SK-N-MC (cell line): Measurements from ENCODE around the gene SEMA4B.

Source experiments
- DNase-seq: peaks from one replicate; pipeline ENCODE4 v3.0.0-alpha.2; 2011; ENCODE audit warnings: low read depth, low spot score
- H3K27ac ChIP-seq: fragments of 200-600 bp; sonication (generic); 2 replicates; pipeline ENCODE4 v1.5.1; 2016; ENCODE audit warnings: mixed run types
- H3K36me3 ChIP-seq: fragments of 200-600 bp; sonication (generic); 2 replicates; pipeline ENCODE4 v1.6.1; 2017; ENCODE audit warnings: antibody characterized with exemption, low read length, mixed read lengths; ENCODE audit not compliant: insufficient read depth
- H3K4me3 ChIP-seq: fragments of 200-600 bp; sonication (generic); 2 replicates; pipeline ENCODE4 v1.5.1; 2016
- H3K9ac ChIP-seq: fragments of 200-600 bp; sonication (generic); 2 replicates; pipeline ENCODE4 v1.8.0; 2017; ENCODE audit warnings: mixed run types, mixed read lengths; ENCODE audit not compliant: insufficient read length
- H3K9me3 ChIP-seq: fragments of 200-600 bp; sonication (generic); 2 replicates; pipeline ENCODE4 v1.6.1; 2017; ENCODE audit warnings: low read depth, mild to moderate bottlenecking, antibody characterized with exemption, low read length, moderate library complexity, mixed read lengths
- EZH2 ChIP-seq: fragments of 200-600 bp; sonication (generic); IDR thresholded peaks from one replicate; pipeline ENCODE4 v1.6.1; 2017; ENCODE audit warnings: antibody characterized with exemption
- FOXP2 ChIP-seq: optimal IDR thresholded peaks from 2 replicates; pipeline ENCODE3; 2011; ENCODE audit warnings: mild to moderate bottlenecking, moderate library complexity; ENCODE audit not compliant: insufficient read depth; ENCODE audit errors: extremely low read length, control extremely low read depth
- POLR2AphosphoS5 ChIP-seq: IDR thresholded peaks from 2 replicates; pipeline ENCODE4 v1.6.1; 2012; ENCODE audit warnings: mild to moderate bottlenecking, low read depth, low read length, borderline replicate concordance

SEMA4B gene

GRCh38 chr15:90214553-90215196 lies 13.5 kb downstream of the SEMA4B start:
- Histone ChIP-seq H3K9me3 (no peaks in the 10 kb centered on the region), H3K36me3 (no peaks in the 10 kb centered on the region), H3K9ac (no peak overlapping the region), H3K27ac (no peak overlapping the region), H3K4me3 (no peak overlapping the region)
- no peak for TF ChIP-seq POLR2AphosphoS5
- TF ChIP-seq FOXP2 = no peak
- TF ChIP-seq EZH2 = no peak
- no peak for DNase-seq

- no peak overlapping the region for H3K9ac ChIP-seq
- no peak overlapping the region for H3K4me3 ChIP-seq
- no peaks in the 10 kb centered on the region for H3K36me3 ChIP-seq
- H3K9me3 ChIP-seq = no peaks in the 10 kb centered on the region
- TF ChIP-seq EZH2 = no peak
- TF ChIP-seq POLR2AphosphoS5 = no peak
- TF ChIP-seq FOXP2 = no peak
- no peak for DNase-seq
- H3K27ac ChIP-seq = no peak overlapping the region
These were observed 16.7 kb downstream of the SEMA4B start for GRCh38 chr15:90217671-90218394.

GRCh38 chr15:90219421-90220141 lies 18.5 kb downstream of the SEMA4B start:
- Histone ChIP-seq H3K27ac (no peak overlapping the region), H3K36me3 (no peaks in the 10 kb centered on the region)
- DNase-seq = no peak

GRCh38 chr15:90221246-90221900 lies 20.2 kb downstream of the SEMA4B start:
- TF ChIP-seq POLR2AphosphoS5 (no peak), FOXP2 (no peak), EZH2 (no peak)
- H3K9ac ChIP-seq = no peak overlapping the region

More at GRCh38 chr15:90219421-90220141, 18.5 kb downstream of the SEMA4B start:
- no peak overlapping the region for H3K9ac ChIP-seq
- TF ChIP-seq EZH2 (no peak), FOXP2 (no peak), POLR2AphosphoS5 (no peak)
- H3K4me3 ChIP-seq = no peak overlapping the region
- H3K9me3 ChIP-seq = no peaks in the 10 kb centered on the region

GRCh38 chr15:90222547-90222946 lies 21.4 kb downstream of the SEMA4B start:
- Histone ChIP-seq H3K4me3 (no peak overlapping the region), H3K9me3 (no peaks in the 10 kb centered on the region), H3K27ac (no peak overlapping the region), H3K36me3 (no peaks in the 10 kb centered on the region), H3K9ac (no peak overlapping the region)
- TF ChIP-seq EZH2 (no peak), FOXP2 (no peak), POLR2AphosphoS5 (no peak)
- DNase-seq = no peak

More at GRCh38 chr15:90221246-90221900, 20.2 kb downstream of the SEMA4B start:
- no peaks in the 10 kb centered on the region for H3K36me3 ChIP-seq
- no peak overlapping the region for H3K4me3 ChIP-seq
- H3K9me3 ChIP-seq = no peaks in the 10 kb centered on the region
- no peak overlapping the region for H3K27ac ChIP-seq
- DNase-seq = no peak

GRCh38 chr15:90223441-90224165 lies 22.5 kb downstream of the SEMA4B start:
- H3K9me3 ChIP-seq = no peaks in the 10 kb centered on the region
- no peak overlapping the region for H3K9ac ChIP-seq
- no peak overlapping the region for H3K27ac ChIP-seq
- TF ChIP-seq FOXP2 = no peak
- TF ChIP-seq EZH2 = no peak
- TF ChIP-seq POLR2AphosphoS5 = no peak
- H3K4me3 ChIP-seq = no peak overlapping the region
- no peak for DNase-seq
- H3K36me3 ChIP-seq = no peaks in the 10 kb centered on the region

- no peak for DNase-seq
- H3K36me3 ChIP-seq = no peaks in the 10 kb centered on the region
- TF ChIP-seq POLR2AphosphoS5 (no peak), EZH2 (no peak), FOXP2 (no peak)
- no peak overlapping the region for H3K4me3 ChIP-seq
- no peak overlapping the region for H3K9ac ChIP-seq
- no peak overlapping the region for H3K27ac ChIP-seq
- H3K9me3 ChIP-seq = no peaks in the 10 kb centered on the region
These were observed 23.9 kb downstream of the SEMA4B start for GRCh38 chr15:90225047-90225446.
